ENCODE measurements around the gene SETBP1.

DNA sequence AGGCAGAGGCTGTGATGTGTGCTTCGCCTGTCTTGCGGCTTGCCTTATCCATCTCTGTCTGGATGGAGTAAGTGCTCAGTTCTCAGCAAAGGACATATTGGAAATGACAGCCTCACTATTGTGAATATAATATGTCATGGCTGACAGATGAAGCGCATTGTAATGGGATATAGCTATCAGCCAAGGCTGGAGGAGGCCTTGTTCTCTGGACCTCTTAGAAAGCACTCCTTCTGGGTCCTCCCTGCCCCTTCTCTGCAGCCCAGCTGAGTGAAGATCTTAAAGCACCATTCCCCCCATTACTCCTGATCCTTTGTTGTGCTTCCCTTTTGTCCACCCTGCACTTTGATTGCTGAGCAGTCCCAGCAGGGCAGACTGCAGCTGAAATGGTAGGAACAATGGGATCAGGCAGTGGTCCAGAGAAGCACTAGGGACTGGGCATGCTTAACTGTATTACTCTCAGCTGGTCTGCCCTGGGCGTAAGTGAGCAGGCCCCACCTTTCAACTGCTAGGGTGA is 265.3 kb downstream of the SETBP1 start:
- TF ChIP-seq POLR2AphosphoS5 (IDR thresholded peaks at IDR 0.05; ENCODE audit: borderline replicate concordance, low read depth, low read length) (no peak), EZH2 (IDR thresholded peaks at IDR 0.05) (no peak)

All from SK-N-MC (cell line).